ENCODE results near the gene SHISA9.

DNA sequence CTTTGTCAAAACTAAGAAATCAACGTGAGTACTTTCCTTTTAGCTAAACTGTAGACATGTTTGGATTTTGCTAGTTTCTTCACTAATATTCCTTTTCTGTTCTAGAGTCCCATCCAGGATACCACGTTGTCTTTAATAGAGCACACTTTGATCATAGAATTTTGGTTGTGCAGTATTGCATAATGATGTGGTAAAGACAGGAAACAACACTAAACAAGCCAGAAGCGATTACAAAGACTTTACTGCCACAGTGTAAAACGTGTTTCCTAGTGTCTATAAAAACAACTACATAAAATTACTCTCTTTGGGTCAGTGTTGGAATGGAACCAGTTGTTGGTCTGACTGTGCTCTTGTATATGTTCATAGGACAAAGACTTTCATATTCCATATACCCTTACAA, 19.3 kb downstream of the SHISA9 start:
- no peak for TF ChIP-seq RCOR1 (IDR thresholded peaks at IDR 0.05; ENCODE audit: insufficient replicate concordance, low read length)
- TF ChIP-seq POLR2A (IDR thresholded peaks at IDR 0.05; ENCODE audit: low read depth, low read length): no peak
- TF ChIP-seq, protein P1, sequence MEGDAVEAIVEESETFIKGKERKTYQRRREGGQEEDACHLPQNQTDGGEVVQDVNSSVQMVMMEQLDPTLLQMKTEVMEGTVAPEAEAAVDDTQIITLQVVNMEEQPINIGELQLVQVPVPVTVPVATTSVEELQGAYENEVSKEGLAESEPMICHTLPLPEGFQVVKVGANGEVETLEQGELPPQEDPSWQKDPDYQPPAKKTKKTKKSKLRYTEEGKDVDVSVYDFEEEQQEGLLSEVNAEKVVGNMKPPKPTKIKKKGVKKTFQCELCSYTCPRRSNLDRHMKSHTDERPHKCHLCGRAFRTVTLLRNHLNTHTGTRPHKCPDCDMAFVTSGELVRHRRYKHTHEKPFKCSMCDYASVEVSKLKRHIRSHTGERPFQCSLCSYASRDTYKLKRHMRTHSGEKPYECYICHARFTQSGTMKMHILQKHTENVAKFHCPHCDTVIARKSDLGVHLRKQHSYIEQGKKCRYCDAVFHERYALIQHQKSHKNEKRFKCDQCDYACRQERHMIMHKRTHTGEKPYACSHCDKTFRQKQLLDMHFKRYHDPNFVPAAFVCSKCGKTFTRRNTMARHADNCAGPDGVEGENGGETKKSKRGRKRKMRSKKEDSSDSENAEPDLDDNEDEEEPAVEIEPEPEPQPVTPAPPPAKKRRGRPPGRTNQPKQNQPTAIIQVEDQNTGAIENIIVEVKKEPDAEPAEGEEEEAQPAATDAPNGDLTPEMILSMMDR (conservative IDR thresholded peaks at IDR 0.05; ENCODE audit: low read depth, low read length): no peak
- TF ChIP-seq CEBPB (IDR thresholded peaks at IDR 0.05; ENCODE audit: low read depth, low read length): no peak
